HL-60 (cell line): ENCODE data around the gene PXMP4.
A peak's percentile ranks its signal among the peaks of the same experiment; 100 is the strongest.

ENCODE experiments used
- DNase-seq, 2 experiments: peaks; one replicate each; pipeline ENCODE4 v3.0.0-alpha.2; 2010 to 2020; ENCODE audit warnings: low read depth in 1 of 2, low spot score in 1 of 2
- H3K27ac ChIP-seq: fragments of 250-450 bp; sonication (Bioruptor Pico); replicated peaks from 2 replicates; pipeline ENCODE4 v1.5.1; 2020; ENCODE audit warnings: mild to moderate bottlenecking, moderate library complexity
- H3K27me3 ChIP-seq: fragments of 250-450 bp; sonication (Bioruptor Pico); 2 replicates; pipeline ENCODE4 v1.5.1; 2021; ENCODE audit warnings: mild to moderate bottlenecking, moderate library complexity; ENCODE audit not compliant: insufficient read depth, poor library complexity, severe bottlenecking
- H3K4me3 ChIP-seq: replicated peaks from 2 replicates; pipeline ENCODE4 v1.5.1; 2011; ENCODE audit warnings: mild to moderate bottlenecking, control low read depth, low read length; ENCODE audit not compliant: insufficient read depth
- CTCF ChIP-seq: IDR thresholded peaks from one replicate; pipeline ENCODE4 v1.5.1; 2011; ENCODE audit warnings: low read length, control low read depth, inconsistent platforms; ENCODE audit not compliant: insufficient read depth
- GABPA ChIP-seq: IDR thresholded peaks from 2 replicates; pipeline ENCODE4 v1.6.1; 2012; ENCODE audit warnings: low read depth
- POLR2AphosphoS5 ChIP-seq: IDR thresholded peaks from 2 replicates; pipeline ENCODE4 v1.6.1; 2012; ENCODE audit warnings: low read depth
- REST ChIP-seq: IDR thresholded peaks from 2 replicates; pipeline ENCODE4 v1.6.1; 2012; ENCODE audit warnings: low read depth; ENCODE audit not compliant: insufficient replicate concordance
- SPI1 ChIP-seq: IDR thresholded peaks from 2 replicates; pipeline ENCODE4 v1.6.1; 2012; ENCODE audit warnings: low read depth, mild to moderate bottlenecking, borderline replicate concordance

PXMP4 gene

GRCh38 chr20:33730946-33731692 lies 11.0 kb upstream of the PXMP4 start:
- Histone ChIP-seq H3K4me3 (peak overlapping the region; percentile 55), H3K27ac (peak overlapping the region; percentile 68), H3K27me3 (no peaks in the 10 kb centered on the region)
- DNase-seq = peak in 1 of 2 experiments; percentile 4
- TF ChIP-seq CTCF (no peak), REST (no peak), POLR2AphosphoS5 (no peak), SPI1 (no peak), GABPA (no peak)

- Histone ChIP-seq H3K27ac (no peak overlapping the region), H3K4me3 (no peak overlapping the region), H3K27me3 (no peaks in the 10 kb centered on the region)
- DNase-seq = no peak
- no peak for TF ChIP-seq GABPA
- no peak for TF ChIP-seq POLR2AphosphoS5
- TF ChIP-seq REST = no peak
These were observed 9.0 kb upstream of the PXMP4 start for GRCh38 chr20:33729101-33729500.

GRCh38 chr20:33728463-33728862 lies 8.4 kb upstream of the PXMP4 start:
- TF ChIP-seq GABPA (no peak), SPI1 (no peak), CTCF (no peak), REST (no peak), POLR2AphosphoS5 (no peak)
- Histone ChIP-seq H3K4me3 (no peak overlapping the region), H3K27ac (no peak overlapping the region), H3K27me3 (no peaks in the 10 kb centered on the region)
- DNase-seq = no peak
